NCI-H146 treated with DMSO at 0.1 percent for 48 hours (cell line): ENCODE data around the gene TIPARP.
"Not testable (repeated sequence)": the region's sequence is repeated elsewhere in the genome, so short reads cannot be mapped to it uniquely, and the experiment has no call there.

ENCODE experiments used
- DNase-seq: peaks from one replicate; lab custom pipeline; 2025; ENCODE audit not compliant: unreplicated experiment; lab: John Stamatoyannopoulos, UW

TIPARP gene

GRCh38 chr3:156738251-156738650, 63.9 kb downstream of the TIPARP start:
- DNase-seq = no peak

- no peak for DNase-seq
These were observed 65.6 kb downstream of the TIPARP start for GRCh38 chr3:156739976-156740375.

- DNase-seq = not testable (repeated sequence)
These were observed 66.2 kb downstream of the TIPARP start for GRCh38 chr3:156740581-156740980.

GRCh38 chr3:156741935-156742334, 67.5 kb downstream of the TIPARP start:
- no peak for DNase-seq

- no peak for DNase-seq
These were observed 68.0 kb downstream of the TIPARP start for GRCh38 chr3:156742401-156742800.

GRCh38 chr3:156743859-156744258, 69.5 kb downstream of the TIPARP start:
- DNase-seq = no peak

GRCh38 chr3:156744631-156745030, 70.2 kb downstream of the TIPARP start:
- no peak for DNase-seq

- no peak for DNase-seq
These were observed 71.4 kb downstream of the TIPARP start for GRCh38 chr3:156745766-156746165.

GRCh38 chr3:156747046-156747445, 72.7 kb downstream of the TIPARP start:
- no peak for DNase-seq

- peak; percentile 46 for DNase-seq
These were observed 74.9 kb downstream of the TIPARP start for GRCh38 chr3:156749244-156749643.

- peak; percentile 29 for DNase-seq
These were observed 75.9 kb downstream of the TIPARP start for GRCh38 chr3:156750191-156750873.

- DNase-seq = no peak
These were observed 76.5 kb downstream of the TIPARP start for GRCh38 chr3:156750874-156751245.

GRCh38 chr3:156751461-156752025, 77.2 kb downstream of the TIPARP start:
- no peak for DNase-seq
